SU-DHL-6 (cell line): Measurements from ENCODE around the gene WNT8A.
"Not testable (repeated sequence)": the region's sequence is repeated elsewhere in the genome, so short reads cannot be mapped to it uniquely, and the experiment has no call there.

Experiments used
- EZH2phosphoT487 ChIP-seq: fragments of 200-600 bp; sonication (generic), shearing (Covaris generic); conservative IDR thresholded peaks from 2 replicates; pipeline ENCODE4 v1.6.1; 2018; ENCODE audit warnings: mild to moderate bottlenecking, antibody characterized with exemption, low read length, moderate library complexity, mixed read lengths
- TF ChIP-seq, protein P1 (sequence below): fragments of 200-600 bp; sonication (generic); IDR thresholded peaks from one replicate; pipeline ENCODE4 v1.5.1; 2017; ENCODE audit warnings: antibody characterized with exemption, mild to moderate bottlenecking, low read length, moderate library complexity; ENCODE audit not compliant: insufficient read depth, poor library complexity, severe bottlenecking

DNA sequence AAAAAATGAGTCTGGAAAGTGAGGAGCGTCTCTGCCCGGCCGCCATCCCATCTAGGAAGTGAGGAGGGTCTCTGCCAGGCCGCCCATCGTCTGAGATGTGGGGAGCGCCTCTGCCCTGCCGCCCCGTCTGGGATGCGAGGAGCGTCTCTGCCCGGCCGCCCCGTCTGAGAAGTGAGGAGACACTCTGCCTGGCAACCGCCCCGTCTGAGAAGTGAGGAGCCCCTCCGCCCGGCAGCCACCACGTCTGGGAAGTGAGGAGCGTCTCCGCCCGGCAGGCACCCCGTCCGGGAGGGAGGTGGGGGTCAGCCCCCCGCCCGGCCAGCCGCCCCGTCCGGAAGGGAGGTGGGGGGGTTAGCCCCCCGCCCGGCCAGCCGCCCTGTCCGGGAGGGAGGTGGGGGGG lies 13.8 kb upstream of the WNT8A start:
- TF ChIP-seq, protein P1, sequence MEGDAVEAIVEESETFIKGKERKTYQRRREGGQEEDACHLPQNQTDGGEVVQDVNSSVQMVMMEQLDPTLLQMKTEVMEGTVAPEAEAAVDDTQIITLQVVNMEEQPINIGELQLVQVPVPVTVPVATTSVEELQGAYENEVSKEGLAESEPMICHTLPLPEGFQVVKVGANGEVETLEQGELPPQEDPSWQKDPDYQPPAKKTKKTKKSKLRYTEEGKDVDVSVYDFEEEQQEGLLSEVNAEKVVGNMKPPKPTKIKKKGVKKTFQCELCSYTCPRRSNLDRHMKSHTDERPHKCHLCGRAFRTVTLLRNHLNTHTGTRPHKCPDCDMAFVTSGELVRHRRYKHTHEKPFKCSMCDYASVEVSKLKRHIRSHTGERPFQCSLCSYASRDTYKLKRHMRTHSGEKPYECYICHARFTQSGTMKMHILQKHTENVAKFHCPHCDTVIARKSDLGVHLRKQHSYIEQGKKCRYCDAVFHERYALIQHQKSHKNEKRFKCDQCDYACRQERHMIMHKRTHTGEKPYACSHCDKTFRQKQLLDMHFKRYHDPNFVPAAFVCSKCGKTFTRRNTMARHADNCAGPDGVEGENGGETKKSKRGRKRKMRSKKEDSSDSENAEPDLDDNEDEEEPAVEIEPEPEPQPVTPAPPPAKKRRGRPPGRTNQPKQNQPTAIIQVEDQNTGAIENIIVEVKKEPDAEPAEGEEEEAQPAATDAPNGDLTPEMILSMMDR = not testable (repeated sequence)
- TF ChIP-seq EZH2phosphoT487 = not testable (repeated sequence)
